HepG2 (cell line): Measurements from ENCODE around the gene GTF2B. TPM values are rescaled to one million over a fixed set of nuclear protein-coding genes. Genes with fewer than 3 reads are reported as not detected.
A peak's percentile ranks its signal among the peaks of the same experiment; 100 is the strongest.
"Not testable (repeated sequence)": the region's sequence is repeated elsewhere in the genome, so short reads cannot be mapped to it uniquely, and the experiment has no call there.

Source experiments
- ATAC-seq: fragments of 200-7000 bp; cut with Tn5 transposase; 3 replicates; pipeline ENCODE4 v1.9.1; 2020; ENCODE audit warnings: mild to moderate bottlenecking, moderate library complexity
- BruUV-seq: library from RNA; stranded (reverse); fragments of 400-500 nt; replicated peaks from 2 replicates; lab custom pipeline; 2021; lab: Mats Ljungman, UMichigan
- CTCF ChIA-PET: fragments of 300-600 bp; formaldehyde crosslinking; extraction: SDS; loops from one replicate; lab custom pipeline; 2021; ENCODE audit warnings: low total read pairs, inconsistent platforms, low intra/inter-chr PET ratio; lab: Yijun Ruan, JAX
- POLR2A ChIA-PET: fragments of 350-600 bp; sonication (Branson Sonifier 250); formaldehyde crosslinking; loops from one replicate; lab custom pipeline; 2020; ENCODE audit warnings: antibody characterized with exemption, inconsistent platforms; lab: Yijun Ruan, JAX
- DNase-seq: peaks from one replicate; pipeline ENCODE4 v3.0.0-alpha.2; 2015; ENCODE audit warnings: low spot score
- FAIRE-seq: peaks from 3 replicates; lab custom pipeline; 2011; peaks lifted over from hg19 to GRCh38; lab: Jason Lieb, UNC
- H2AFZ ChIP-seq: one replicate; pipeline ENCODE4 v1.6.1; 2011; ENCODE audit warnings: low read length, inconsistent platforms
- H3K27ac ChIP-seq: fragments of 300-600 bp; 3 replicates; pipeline ENCODE4 v1.8.0; 2011; ENCODE audit warnings: mixed run types, mild to moderate bottlenecking, mixed read lengths, low read length, inconsistent platforms; ENCODE audit not compliant: insufficient read depth; ENCODE audit errors: extremely low read length
- H3K27me3 ChIP-seq, 2 experiments: fragments of 200-600 bp in 1 of 2; 2 replicates in 1 of 2; 3 replicates in 1 of 2; pipeline versions ENCODE4 v1.6.0 to v1.8.0; 2011; ENCODE audit warnings: low read length in 2 of 2, mild to moderate bottlenecking in 2 of 2, moderate library complexity in 2 of 2, inconsistent platforms in 1 of 2; ENCODE audit not compliant: insufficient read depth in 2 of 2, control insufficient read depth in 1 of 2
- H3K36me3 ChIP-seq, 2 experiments: fragments of 200-600 bp in 1 of 2; replicated peaks in 1 of 2; 2 replicates in 1 of 2; 3 replicates in 1 of 2; pipeline versions ENCODE4 v1.5.1 to v1.8.0; 2011; ENCODE audit warnings: low read length in 2 of 2, inconsistent platforms in 1 of 2; ENCODE audit not compliant: insufficient read depth in 2 of 2, control insufficient read depth in 1 of 2
- H3K4me1 ChIP-seq: 2 replicates; pipeline ENCODE4 v1.5.1; 2012; ENCODE audit warnings: low read length, inconsistent platforms; ENCODE audit not compliant: insufficient read depth
- H3K4me2 ChIP-seq: 2 replicates; pipeline ENCODE4 v1.6.0; 2011; ENCODE audit warnings: low read depth, low read length, inconsistent platforms
- H3K4me3 ChIP-seq, 3 experiments: fragments of 200-600 bp in 1 of 3; sonication (generic), shearing (Covaris generic) in 1 of 3; replicated peaks in 1 of 3; 2 replicates each; pipeline ENCODE4 v1.5.1; 2011 to 2016; ENCODE audit warnings: low read length in 3 of 3, inconsistent platforms in 2 of 3, low read depth in 2 of 3, mild to moderate bottlenecking in 2 of 3, control low read depth in 1 of 3, mixed read lengths in 1 of 3; ENCODE audit not compliant: insufficient read depth in 1 of 3
- H3K79me2 ChIP-seq: one replicate; pipeline ENCODE4 v1.6.1; 2011; ENCODE audit warnings: low read length, inconsistent platforms; ENCODE audit not compliant: insufficient read depth
- H3K9ac ChIP-seq: 2 replicates; pipeline ENCODE4 v1.6.0; 2011; ENCODE audit warnings: mild to moderate bottlenecking, low read depth, low read length, inconsistent platforms; ENCODE audit not compliant: insufficient read depth
- H3K9me3 ChIP-seq: 2 replicates; pipeline ENCODE4 v1.5.1; 2012; ENCODE audit warnings: mild to moderate bottlenecking, low read length
- H4K20me1 ChIP-seq: 2 replicates; pipeline ENCODE4 v1.6.0; 2011; ENCODE audit warnings: inconsistent platforms, mild to moderate bottlenecking, low read length, moderate library complexity; ENCODE audit not compliant: insufficient read depth
- ZNF10 ChIP-seq: sonication (generic); formaldehyde crosslinking; IDR thresholded peaks from 2 replicates; pipeline ENCODE4 v1.4.0; 2020; ENCODE audit warnings: mild to moderate bottlenecking, low read depth, missing genetic modification reagents, borderline replicate concordance
- ZNF629 ChIP-seq: sonication (generic); formaldehyde crosslinking; conservative IDR thresholded peaks from 2 replicates; pipeline ENCODE4 v1.5.0; 2020; ENCODE audit warnings: missing genetic modification reagents
- WGBS: methylation state at CpG from one replicate; pipeline ENCODE4 v1.1.6; 2017; ENCODE audit warnings: low lambda C conversion rate; 5-methylcytosine and 5-hydroxymethylcytosine counted together
- in situ Hi-C: cut with HindIII; loops from 2 replicates; pipeline ENCODE4 v1.10.0; 2017; ENCODE audit warnings: low pct_unique_long_range_greater_than_20kb; ENCODE audit not compliant: extremely low pct_ligation_motif_present
- intact Hi-C: fragments of 100-400 bp; cut with micrococcal nuclease; formaldehyde crosslinking; loops from one replicate; pipeline ENCODE4 v1.10.0; 2022; ENCODE audit not compliant: unreplicated experiment
- polyA plus RNA-seq, 8 experiments: library from polyadenylated mRNA; depleted of rRNA in 3 of 8; stranded (reverse) in 7 of 8; unstranded in 1 of 8; fragments of >200 nt; fragmentation: Illumina TruSeq in 4 of 8; extraction: Trizol in 4 of 8; gene quantifications; 2 replicates each; pipeline versions ENCODE4 v1.2.1 to v1.2.3, GENCODE V29; 2011 to 2016; ENCODE audit warnings: low read depth in 4 of 8, missing spikeins in 1 of 8, mixed read lengths in 1 of 8; ENCODE audit not compliant: insufficient read depth in 1 of 8
- total RNA-seq, 5 experiments: library from RNA; depleted of rRNA; stranded (reverse); fragments of >200 nt; fragmentation: Illumina TruSeq; extraction: Trizol; gene quantifications; 2 replicates each; pipeline ENCODE4 v1.2.3, GENCODE V29; 2016; ENCODE audit warnings: low read depth in 1 of 5
- TF ChIP-seq, protein P1 (sequence below): sonication (generic); formaldehyde crosslinking; IDR thresholded peaks from 2 replicates; pipeline ENCODE4 v1.5.0; 2020; ENCODE audit warnings: missing genetic modification reagents
- TF ChIP-seq, protein P2 (sequence below): sonication (generic); formaldehyde crosslinking; IDR thresholded peaks from 2 replicates; pipeline ENCODE4 v1.4.0; 2020; ENCODE audit warnings: mild to moderate bottlenecking, missing genetic modification reagents

GTF2B gene
- total and polyA plus RNA-seq, 2 of the 13 experiments (the other 11 are each of a cell fraction or from before 2014, with no cell fraction given): 31.5 to 43.4 TPM

DNA sequence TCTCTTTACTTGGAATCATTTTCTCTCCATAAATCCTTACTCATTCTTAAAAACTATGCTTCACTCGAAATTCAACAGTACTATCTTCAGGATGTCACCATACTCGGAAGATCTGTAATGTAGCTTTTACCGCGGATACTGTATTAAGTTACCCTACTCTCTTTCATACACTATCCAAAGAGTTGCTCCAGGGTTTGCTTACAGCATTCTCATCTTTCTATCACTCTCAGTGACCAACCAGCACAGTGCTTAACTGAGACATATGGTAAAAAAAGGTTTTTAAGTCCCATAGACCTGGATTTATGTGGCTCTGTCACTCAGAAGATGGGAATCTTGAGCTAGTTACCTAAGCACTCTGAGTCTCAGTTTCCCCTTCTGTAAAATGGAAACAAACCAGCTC lies 15.8 kb downstream of the GTF2B start:
- WGBS: 95% methylated on average over 4 of the region's 4 CpGs
- peak; percentile 54; the same call in 1 of the 2 replicates for TF ChIP-seq ZNF629 (CRISPR knock-in tag)
- TF ChIP-seq, protein P1, sequence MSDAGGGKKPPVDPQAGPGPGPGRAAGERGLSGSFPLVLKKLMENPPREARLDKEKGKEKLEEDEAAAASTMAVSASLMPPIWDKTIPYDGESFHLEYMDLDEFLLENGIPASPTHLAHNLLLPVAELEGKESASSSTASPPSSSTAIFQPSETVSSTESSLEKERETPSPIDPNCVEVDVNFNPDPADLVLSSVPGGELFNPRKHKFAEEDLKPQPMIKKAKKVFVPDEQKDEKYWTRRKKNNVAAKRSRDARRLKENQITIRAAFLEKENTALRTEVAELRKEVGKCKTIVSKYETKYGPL (CRISPR knock-in tag): no peak

DNA sequence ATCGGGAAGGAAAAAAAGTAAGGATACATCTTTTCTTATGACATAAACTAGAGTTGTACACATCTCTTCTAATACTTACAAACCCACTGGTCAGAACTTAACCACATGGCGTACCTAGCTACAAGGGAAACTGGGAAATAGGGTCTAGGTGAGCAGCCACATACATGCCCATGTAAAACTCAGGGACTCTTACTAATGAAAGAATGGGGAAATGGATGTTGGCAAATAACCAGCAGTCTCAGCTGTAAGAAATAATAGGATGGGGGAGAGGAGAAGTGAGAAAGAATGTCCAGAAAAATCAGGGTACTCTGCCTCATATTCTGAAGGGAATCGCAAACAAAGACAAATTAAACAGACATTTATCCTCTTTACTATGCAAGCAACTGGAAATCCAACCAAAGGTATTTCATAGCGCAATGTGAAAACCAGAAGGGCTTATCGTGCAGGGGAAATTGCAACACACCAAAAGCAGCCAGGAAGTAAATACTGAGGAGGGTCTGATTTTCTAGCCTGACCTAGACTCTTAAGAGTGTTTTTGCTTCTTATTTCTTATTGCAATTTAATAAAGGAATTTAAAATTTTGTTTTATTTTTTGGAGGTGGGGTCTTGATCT lies 17.5 kb downstream of the GTF2B start:
- Histone ChIP-seq H3K36me3 (peaks cover 0 to 8% of the 10 kb centered on the region in 2 experiments; a peak in 3 of 5 replicates), H3K4me3 (no peak overlapping the region), H3K4me1 (peaks cover 4% of the 10 kb centered on the region; the same call in 1 of the 2 replicates), H3K4me2 (no peak overlapping the region), H3K27ac (no peak overlapping the region), H3K9me3 (no peaks in the 10 kb centered on the region), H3K79me2 (peaks cover 31% of the 10 kb centered on the region), H3K27me3 (no peaks in the 10 kb centered on the region), H3K9ac (no peak overlapping the region), H2AFZ (no peak overlapping the region), H4K20me1 (no peaks in the 10 kb centered on the region; the same call in 1 of the 2 replicates)
- no peak for FAIRE-seq
- TF ChIP-seq, protein P2, sequence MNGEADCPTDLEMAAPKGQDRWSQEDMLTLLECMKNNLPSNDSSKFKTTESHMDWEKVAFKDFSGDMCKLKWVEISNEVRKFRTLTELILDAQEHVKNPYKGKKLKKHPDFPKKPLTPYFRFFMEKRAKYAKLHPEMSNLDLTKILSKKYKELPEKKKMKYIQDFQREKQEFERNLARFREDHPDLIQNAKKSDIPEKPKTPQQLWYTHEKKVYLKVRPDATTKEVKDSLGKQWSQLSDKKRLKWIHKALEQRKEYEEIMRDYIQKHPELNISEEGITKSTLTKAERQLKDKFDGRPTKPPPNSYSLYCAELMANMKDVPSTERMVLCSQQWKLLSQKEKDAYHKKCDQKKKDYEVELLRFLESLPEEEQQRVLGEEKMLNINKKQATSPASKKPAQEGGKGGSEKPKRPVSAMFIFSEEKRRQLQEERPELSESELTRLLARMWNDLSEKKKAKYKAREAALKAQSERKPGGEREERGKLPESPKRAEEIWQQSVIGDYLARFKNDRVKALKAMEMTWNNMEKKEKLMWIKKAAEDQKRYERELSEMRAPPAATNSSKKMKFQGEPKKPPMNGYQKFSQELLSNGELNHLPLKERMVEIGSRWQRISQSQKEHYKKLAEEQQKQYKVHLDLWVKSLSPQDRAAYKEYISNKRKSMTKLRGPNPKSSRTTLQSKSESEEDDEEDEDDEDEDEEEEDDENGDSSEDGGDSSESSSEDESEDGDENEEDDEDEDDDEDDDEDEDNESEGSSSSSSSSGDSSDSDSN (CRISPR knock-in tag): no peak
- no peak for TF ChIP-seq ZNF10 (CRISPR knock-in tag)
- POLR2A ChIA-PET: no interaction called here
- no peak for ATAC-seq
- intact Hi-C loops (no loop called here), in situ Hi-C loops (loop anchor here (10.0 kb wide), 1 partner anchor 219 kb away; no protein-coding TSS in a partner anchor)
- 73% methylated on average over 5 of the region's 5 CpGs for WGBS
- DNase-seq: peak; percentile 7
- CTCF ChIA-PET: no interaction called here
- no TSS peak for BruUV-seq

More for the DNA sequence above, 15.8 kb downstream of the GTF2B start:
- Histone ChIP-seq H3K9ac (no peak overlapping the region), H3K27ac (no peak overlapping the region), H3K4me2 (no peak overlapping the region), H3K9me3 (no peaks in the 10 kb centered on the region), H3K36me3 (peaks cover 1 to 11% of the 10 kb centered on the region in 2 experiments; a peak in 4 of 5 replicates), H3K27me3 (no peaks in the 10 kb centered on the region), H3K4me1 (peaks cover 4% of the 10 kb centered on the region; the same call in 1 of the 2 replicates), H2AFZ (no peak overlapping the region), H3K4me3 (no peak overlapping the region), H3K79me2 (peaks cover 27% of the 10 kb centered on the region), H4K20me1 (no peaks in the 10 kb centered on the region; the same call in 1 of the 2 replicates)
- no peak for DNase-seq
- POLR2A ChIA-PET: no interaction called here
- ATAC-seq: no peak
- no peak for FAIRE-seq
- in situ Hi-C loops: loop anchor here (10.0 kb wide), 1 partner anchor 221 kb away; no protein-coding TSS in a partner anchor
- intact Hi-C loops: loop anchor here (5.0 kb wide), 1 partner anchor 218 kb away; no protein-coding TSS in a partner anchor
- CTCF ChIA-PET: no interaction called here
- BruUV-seq: TSS peak; percentile 4

DNA sequence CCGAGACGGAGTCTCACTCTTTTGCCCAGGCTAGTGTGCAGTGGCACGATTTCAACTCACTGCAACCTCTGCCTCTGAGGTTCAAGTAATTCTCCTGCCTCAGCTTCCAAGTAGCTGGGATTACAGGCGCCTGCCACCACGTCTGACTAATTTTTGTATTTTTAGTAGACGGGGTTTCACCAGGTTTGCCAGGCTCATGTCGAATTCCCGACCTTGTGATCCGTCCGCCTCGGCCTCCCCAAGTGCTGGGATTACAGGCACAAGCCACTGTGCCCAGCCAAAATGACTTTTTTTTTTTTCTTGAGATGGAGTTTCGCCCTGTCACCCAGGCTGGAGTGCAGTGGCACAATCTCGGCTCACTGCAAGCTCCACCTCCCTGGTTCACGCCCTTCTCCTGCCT lies 21.7 kb downstream of the GTF2B start:
- ATAC-seq, H3K4me3 ChIP-seq, intact Hi-C loops, POLR2A ChIA-PET, H3K27ac ChIP-seq, H3K4me1 ChIP-seq, H3K4me2 ChIP-seq, H3K27me3 ChIP-seq, H3K9ac ChIP-seq, BruUV-seq, H4K20me1 ChIP-seq, H2AFZ ChIP-seq, H3K36me3 ChIP-seq, H3K9me3 ChIP-seq, DNase-seq, FAIRE-seq, CTCF ChIA-PET: not testable (repeated sequence)
- in situ Hi-C loops: loop anchor here (10.0 kb wide), 1 partner anchor 215 kb away; no protein-coding TSS in a partner anchor
- 97% methylated on average over 14 of the region's 14 CpGs for WGBS
- peaks cover 25% of the 10 kb centered on the region for H3K79me2 ChIP-seq
